ENCODE measurements around the gene SLC30A3.

The SLC30A3 gene

GRCh38 chr2:27216416-27217137 lies 46.3 kb downstream of the SLC30A3 start:
- Histone ChIP-seq H3K9ac (ENCODE audit: low read length) (no peak overlapping the region), H3K36me3 (ENCODE audit: control insufficient read depth, insufficient read depth, low read length) (peaks cover 7% of the 10 kb centered on the region), H3K27ac (ENCODE audit: low read depth, low read length) (peak overlapping the region; percentile 44), H3K27me3 (ENCODE audit: control insufficient read depth, insufficient read depth, low read length) (no peaks in the 10 kb centered on the region), H3K4me3 (ENCODE audit: low read length) (peak overlapping the region; percentile 75), H3K4me1 (ENCODE audit: control insufficient read depth, insufficient read depth, low read length) (peaks cover 10% of the 10 kb centered on the region)

DNA sequence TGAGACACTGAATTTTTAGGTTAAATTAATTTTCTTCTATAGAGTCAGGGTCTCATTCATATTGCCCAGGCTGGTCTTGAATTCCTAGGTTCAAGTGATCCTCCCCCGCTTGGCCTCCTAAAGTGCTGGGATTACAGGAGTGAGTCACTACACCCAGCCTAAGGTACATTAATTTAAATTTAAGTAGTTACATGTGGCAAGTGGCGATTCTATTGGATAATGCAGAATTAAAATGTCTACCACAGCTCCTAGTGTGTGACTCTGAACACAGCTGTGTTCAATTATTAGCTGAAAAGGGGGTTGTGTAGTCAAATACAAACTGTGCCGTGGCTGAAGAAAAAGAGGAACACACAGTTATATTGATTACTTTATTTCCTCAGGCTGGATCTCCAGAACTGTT lies 47.9 kb downstream of the SLC30A3 start:
- no peak overlapping the region for H3K27ac ChIP-seq (ENCODE audit: low read depth, low read length)

GRCh38 chr2:27212626-27213471 lies 50.0 kb downstream of the SLC30A3 start:
- Histone ChIP-seq H3K4me1 (ENCODE audit: control insufficient read depth, insufficient read depth, low read length) (peaks cover 14% of the 10 kb centered on the region), H3K36me3 (ENCODE audit: control insufficient read depth, insufficient read depth, low read length) (peaks cover 12% of the 10 kb centered on the region), H3K27ac (ENCODE audit: low read depth, low read length) (peak overlapping the region; percentile 96), H3K4me3 (ENCODE audit: low read length) (peak overlapping the region; percentile 97), H3K27me3 (ENCODE audit: control insufficient read depth, insufficient read depth, low read length) (no peaks in the 10 kb centered on the region), H3K9ac (ENCODE audit: low read length) (peak overlapping the region; percentile 95)

More for the DNA sequence above, 47.9 kb downstream of the SLC30A3 start:
- peaks cover 7% of the 10 kb centered on the region for H3K36me3 ChIP-seq (ENCODE audit: control insufficient read depth, insufficient read depth, low read length)
- H3K4me3 ChIP-seq (ENCODE audit: low read length) = no peak overlapping the region
- no peaks in the 10 kb centered on the region for H3K27me3 ChIP-seq (ENCODE audit: control insufficient read depth, insufficient read depth, low read length)
- peaks cover 14% of the 10 kb centered on the region for H3K4me1 ChIP-seq (ENCODE audit: control insufficient read depth, insufficient read depth, low read length)
- no peak overlapping the region for H3K9ac ChIP-seq (ENCODE audit: low read length)

DNA sequence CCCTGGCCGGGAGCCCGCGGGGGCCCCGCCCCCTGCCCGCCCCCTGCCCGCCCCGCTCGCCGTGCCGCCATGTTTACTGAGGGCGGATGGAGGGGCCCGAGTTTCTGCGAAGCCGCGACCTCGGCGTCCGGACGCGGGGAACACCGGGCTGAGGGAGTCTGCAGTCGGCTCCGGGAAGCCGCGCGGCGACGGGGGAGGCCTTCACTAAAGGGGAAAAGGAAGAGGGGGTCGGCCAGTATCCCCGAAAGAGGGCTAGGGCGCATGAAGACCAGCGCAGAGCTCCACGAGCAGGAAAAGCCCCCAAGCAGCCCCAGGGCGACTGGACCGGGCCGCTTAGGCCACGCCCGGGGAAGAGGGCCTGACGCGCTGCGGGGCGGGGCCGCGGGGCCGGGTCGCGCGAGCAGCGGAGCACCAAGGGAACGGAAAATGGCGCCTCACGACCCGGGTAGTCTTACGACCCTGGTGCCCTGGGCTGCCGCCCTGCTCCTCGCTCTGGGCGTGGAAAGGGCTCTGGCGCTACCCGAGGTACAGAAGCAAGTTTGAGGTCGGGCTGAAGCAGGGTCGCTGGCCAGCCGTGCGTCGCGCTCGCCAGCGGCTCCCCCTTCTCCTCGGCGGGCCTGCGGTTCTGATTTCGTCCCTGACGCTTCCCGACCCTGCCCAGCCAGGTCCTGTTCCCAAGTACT lies 50.8 kb downstream of the SLC30A3 start, which contains the start of the genes ATRAID and SLC5A6:
ATRAID (plus strand) TSS at position 99 of the 683 bp plus-strand sequence; CDS start at position 427, 328 bp downstream.
SLC5A6 (minus strand) TSS at position 326 of the 683 bp plus-strand sequence. CDS start 4,618 bp downstream, outside the sequence.
- peak within 1 kb of the TSS; percentile 96 for H3K27ac ChIP-seq (ENCODE audit: low read depth, low read length)
- H3K4me3 ChIP-seq (ENCODE audit: low read length) = peak within 1 kb of the TSS; percentile 97
- H3K4me1 ChIP-seq (ENCODE audit: control insufficient read depth, insufficient read depth, low read length) = peaks cover 14% of the 10 kb centered on the region
- peak within 1 kb of the TSS; percentile 95 for H3K9ac ChIP-seq (ENCODE audit: low read length)
- H3K27me3 ChIP-seq (ENCODE audit: control insufficient read depth, insufficient read depth, low read length) = no peaks in the 10 kb centered on the region
- H3K36me3 ChIP-seq (ENCODE audit: control insufficient read depth, insufficient read depth, low read length) = peaks cover 19% of the 10 kb centered on the region

DNA sequence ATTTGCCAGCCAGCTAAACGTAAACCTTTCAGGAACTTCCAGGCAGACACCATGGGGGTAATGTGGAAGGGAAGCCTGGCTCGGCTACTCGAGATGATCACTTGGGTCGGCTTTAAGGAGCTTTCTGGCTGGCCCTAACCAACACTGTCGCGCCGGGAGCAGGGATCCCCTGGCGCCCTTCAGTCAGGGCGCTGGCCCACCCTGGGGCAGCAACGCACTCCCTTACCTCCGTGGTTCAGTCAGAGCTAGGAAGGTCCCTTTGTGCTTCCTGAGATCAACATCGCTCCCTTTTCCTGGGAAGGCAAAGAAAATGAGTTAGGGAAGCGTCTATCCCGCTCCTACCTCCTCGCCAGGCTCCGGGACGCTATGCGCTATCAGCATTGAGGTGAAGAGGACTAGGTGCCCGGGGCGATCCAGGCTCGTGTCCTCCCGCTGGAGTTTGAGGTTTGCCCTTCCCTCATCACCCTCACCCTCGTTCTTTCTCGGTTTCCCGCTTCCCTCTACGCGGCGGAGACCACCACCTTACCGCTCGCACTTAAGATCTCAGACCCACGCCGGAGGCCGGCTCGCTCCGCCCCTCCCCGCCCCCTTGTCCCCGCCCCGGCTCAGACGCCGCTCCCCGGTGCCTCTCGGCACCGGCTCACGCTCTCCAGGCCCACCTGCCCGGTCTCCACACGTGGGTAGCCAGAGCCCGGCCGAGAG lies 51.5 kb downstream of the SLC30A3 start:
- peaks cover 11% of the 10 kb centered on the region for H3K4me1 ChIP-seq (ENCODE audit: control insufficient read depth, insufficient read depth, low read length)
- H3K4me3 ChIP-seq (ENCODE audit: low read length) = peak overlapping the region; percentile 97
- peaks cover 22% of the 10 kb centered on the region for H3K36me3 ChIP-seq (ENCODE audit: control insufficient read depth, insufficient read depth, low read length)

DNA sequence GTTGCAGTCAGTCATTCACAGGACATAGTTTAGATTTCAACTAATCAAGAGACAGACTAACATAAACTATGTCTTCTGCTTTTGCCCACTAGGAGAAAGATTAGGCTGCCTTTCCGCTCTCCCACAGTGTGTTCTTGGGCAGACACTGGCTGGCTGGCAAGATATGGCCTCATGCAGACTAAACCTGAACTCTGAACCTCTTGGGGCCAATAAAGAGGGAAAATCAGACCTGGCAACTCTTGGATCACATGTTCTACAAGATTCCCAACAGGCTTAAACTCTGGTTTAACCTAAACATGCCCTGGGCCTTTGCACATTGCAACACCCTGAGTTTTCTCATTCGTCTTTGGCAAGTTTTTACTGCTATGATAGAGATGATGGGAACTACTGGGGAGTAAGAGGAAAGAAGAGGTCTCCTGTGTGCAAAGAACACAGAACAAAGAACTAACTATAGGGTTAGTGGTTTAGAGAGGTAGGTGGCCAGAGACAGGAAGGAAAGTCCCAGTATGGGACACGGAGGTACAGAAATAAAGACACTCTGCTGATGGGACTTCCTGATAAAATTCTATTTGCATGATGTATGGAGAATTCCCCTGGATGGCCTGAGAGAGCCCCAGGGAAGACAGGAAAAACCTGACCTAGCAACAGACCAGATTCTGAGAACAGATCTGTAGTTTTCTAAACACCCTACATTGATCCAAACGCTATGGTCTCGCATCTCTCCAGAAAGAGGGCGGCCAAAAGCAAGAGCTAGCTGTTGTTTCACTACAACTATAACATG lies 53.0 kb downstream of the SLC30A3 start:
- Histone ChIP-seq H3K27ac (ENCODE audit: low read depth, low read length) (no peak overlapping the region), H3K4me1 (ENCODE audit: control insufficient read depth, insufficient read depth, low read length) (peaks cover 11% of the 10 kb centered on the region), H3K36me3 (ENCODE audit: control insufficient read depth, insufficient read depth, low read length) (peaks cover 15% of the 10 kb centered on the region), H3K9ac (ENCODE audit: low read length) (no peak overlapping the region), H3K4me3 (ENCODE audit: low read length) (no peak overlapping the region), H3K27me3 (ENCODE audit: control insufficient read depth, insufficient read depth, low read length) (no peaks in the 10 kb centered on the region)

More for the DNA sequence above, 51.5 kb downstream of the SLC30A3 start:
- H3K27me3 ChIP-seq (ENCODE audit: control insufficient read depth, insufficient read depth, low read length) = no peaks in the 10 kb centered on the region
- peak overlapping the region; percentile 6 for H3K9ac ChIP-seq (ENCODE audit: low read length)
- no peak overlapping the region for H3K27ac ChIP-seq (ENCODE audit: low read depth, low read length)

DNA sequence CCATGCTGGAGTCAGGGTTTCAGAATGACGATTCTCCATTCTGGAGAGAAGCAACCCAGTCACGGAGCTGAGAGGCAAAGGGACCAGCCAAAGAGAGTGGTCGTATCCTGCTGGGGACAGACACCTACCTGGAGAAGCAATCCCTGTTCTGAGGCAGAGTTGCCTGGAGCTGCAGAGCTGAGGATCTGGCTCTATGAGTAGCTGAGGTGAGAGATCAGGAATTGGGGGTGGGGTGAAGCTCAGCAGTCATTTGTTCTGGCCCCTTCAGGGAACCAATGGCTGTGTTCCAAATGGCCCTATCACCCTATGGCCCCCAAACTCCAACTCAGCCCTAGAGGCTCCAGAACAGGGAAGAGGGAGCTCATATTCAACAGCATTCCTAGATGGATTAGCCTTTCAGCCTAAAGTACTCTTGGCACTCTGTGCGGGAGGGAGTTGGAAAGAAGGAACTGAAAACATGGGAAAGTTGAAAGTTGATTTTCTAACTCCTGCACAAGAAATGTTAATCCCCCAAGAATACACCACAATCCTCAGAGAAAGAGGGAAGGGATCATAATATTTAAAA lies 54.3 kb downstream of the SLC30A3 start:
- peaks cover 11% of the 10 kb centered on the region for H3K4me1 ChIP-seq (ENCODE audit: control insufficient read depth, insufficient read depth, low read length)
- no peak overlapping the region for H3K9ac ChIP-seq (ENCODE audit: low read length)
- no peaks in the 10 kb centered on the region for H3K27me3 ChIP-seq (ENCODE audit: control insufficient read depth, insufficient read depth, low read length)
- peaks cover 23% of the 10 kb centered on the region for H3K36me3 ChIP-seq (ENCODE audit: control insufficient read depth, insufficient read depth, low read length)
- no peak overlapping the region for H3K4me3 ChIP-seq (ENCODE audit: low read length)
- H3K27ac ChIP-seq (ENCODE audit: low read depth, low read length) = no peak overlapping the region

- Histone ChIP-seq H3K9ac (ENCODE audit: low read length) (no peak overlapping the region), H3K4me3 (ENCODE audit: low read length) (no peak overlapping the region), H3K36me3 (ENCODE audit: control insufficient read depth, insufficient read depth, low read length) (peaks cover 36% of the 10 kb centered on the region), H3K27ac (ENCODE audit: low read depth, low read length) (no peak overlapping the region), H3K4me1 (ENCODE audit: control insufficient read depth, insufficient read depth, low read length) (peaks cover 4% of the 10 kb centered on the region), H3K27me3 (ENCODE audit: control insufficient read depth, insufficient read depth, low read length) (no peaks in the 10 kb centered on the region)
Observed at GRCh38 chr2:27206346-27206745, 56.5 kb downstream of the SLC30A3 start.

GRCh38 chr2:27205206-27205605 lies 57.6 kb downstream of the SLC30A3 start:
- Histone ChIP-seq H3K4me3 (ENCODE audit: low read length) (no peak overlapping the region), H3K4me1 (ENCODE audit: control insufficient read depth, insufficient read depth, low read length) (no peaks in the 10 kb centered on the region), H3K36me3 (ENCODE audit: control insufficient read depth, insufficient read depth, low read length) (peaks cover 38% of the 10 kb centered on the region), H3K27ac (ENCODE audit: low read depth, low read length) (no peak overlapping the region), H3K27me3 (ENCODE audit: control insufficient read depth, insufficient read depth, low read length) (no peaks in the 10 kb centered on the region), H3K9ac (ENCODE audit: low read length) (no peak overlapping the region)

GRCh38 chr2:27204566-27204965 lies 58.3 kb downstream of the SLC30A3 start:
- Histone ChIP-seq H3K4me3 (ENCODE audit: low read length) (no peak overlapping the region), H3K4me1 (ENCODE audit: control insufficient read depth, insufficient read depth, low read length) (no peaks in the 10 kb centered on the region), H3K9ac (ENCODE audit: low read length) (no peak overlapping the region), H3K27me3 (ENCODE audit: control insufficient read depth, insufficient read depth, low read length) (no peaks in the 10 kb centered on the region), H3K36me3 (ENCODE audit: control insufficient read depth, insufficient read depth, low read length) (peaks cover 38% of the 10 kb centered on the region), H3K27ac (ENCODE audit: low read depth, low read length) (no peak overlapping the region)

DNA sequence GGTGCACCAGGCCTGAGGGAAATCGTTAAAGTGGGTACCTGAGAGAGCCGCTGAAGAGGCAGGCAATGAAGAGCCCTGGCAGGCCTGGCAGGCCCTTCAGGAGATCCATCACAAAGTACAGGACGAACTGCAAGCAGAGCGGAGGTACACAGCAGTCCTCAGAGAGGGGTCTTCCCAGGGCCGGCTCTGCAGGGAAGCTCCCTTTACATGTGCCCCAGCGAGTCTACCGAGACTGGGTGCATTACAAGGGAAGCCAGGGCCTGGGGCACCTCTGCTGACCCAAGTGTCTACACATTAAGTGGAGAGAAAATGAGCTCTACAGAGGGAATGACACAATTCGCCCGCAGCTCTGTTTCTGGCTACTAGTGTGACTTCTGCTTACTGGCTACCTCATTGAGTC lies 59.1 kb downstream of the SLC30A3 start:
- H3K36me3 ChIP-seq (ENCODE audit: control insufficient read depth, insufficient read depth, low read length) = peaks cover 38% of the 10 kb centered on the region
- no peaks in the 10 kb centered on the region for H3K27me3 ChIP-seq (ENCODE audit: control insufficient read depth, insufficient read depth, low read length)
- H3K4me1 ChIP-seq (ENCODE audit: control insufficient read depth, insufficient read depth, low read length) = no peaks in the 10 kb centered on the region
- H3K27ac ChIP-seq (ENCODE audit: low read depth, low read length) = no peak overlapping the region
- H3K4me3 ChIP-seq (ENCODE audit: low read length) = no peak overlapping the region
- no peak overlapping the region for H3K9ac ChIP-seq (ENCODE audit: low read length)
